Measurements from ENCODE around the gene TANC1.

TANC1 gene

DNA sequence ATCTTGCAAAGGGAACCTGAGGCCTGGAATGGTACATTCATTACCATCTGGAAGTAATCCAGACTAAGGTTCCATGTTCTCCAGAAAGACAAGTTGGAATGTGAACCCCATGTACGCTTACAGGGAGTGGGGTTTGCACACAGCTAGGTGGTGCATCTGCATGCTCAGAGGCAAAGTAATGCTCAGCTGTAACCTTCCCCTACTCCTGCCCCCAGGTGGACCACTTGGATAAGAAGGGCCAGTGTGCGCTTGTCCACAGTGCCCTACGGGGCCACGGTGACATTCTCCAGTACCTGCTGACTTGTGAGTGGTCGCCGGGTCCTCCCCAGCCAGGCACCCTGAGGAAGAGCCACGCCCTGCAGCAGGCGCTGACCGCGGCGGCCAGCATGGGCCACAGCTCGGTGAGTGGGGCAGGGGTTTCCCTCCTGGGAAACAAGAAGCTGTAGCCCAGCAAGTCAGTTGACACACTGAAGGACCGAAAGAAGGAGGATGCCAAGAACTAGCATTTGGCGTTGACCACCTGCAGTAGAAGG lies 228.0 kb downstream of the TANC1 start:
- DNase-seq (ENCODE audit: low spot score): no peak

DNA sequence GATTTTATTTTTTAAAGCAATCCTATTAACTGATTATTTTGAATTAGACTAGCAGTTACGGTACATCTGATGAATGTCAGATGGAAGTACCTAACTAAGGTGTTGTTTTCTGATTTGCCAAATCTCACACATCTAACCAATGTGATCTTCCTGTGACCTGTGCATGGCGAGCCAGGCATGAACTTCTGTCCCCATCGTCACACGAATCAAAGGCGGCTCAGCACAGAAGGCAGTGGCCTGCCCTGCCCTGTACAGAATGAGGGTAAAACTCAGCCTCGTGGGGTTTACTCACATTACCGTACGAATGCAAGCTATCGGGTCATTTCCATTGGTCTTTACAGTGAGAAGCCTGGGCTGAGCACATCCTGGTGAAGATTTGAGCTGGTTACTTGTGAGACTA lies 230.8 kb downstream of the TANC1 start:
- no peak for DNase-seq (ENCODE audit: low spot score)

DNA sequence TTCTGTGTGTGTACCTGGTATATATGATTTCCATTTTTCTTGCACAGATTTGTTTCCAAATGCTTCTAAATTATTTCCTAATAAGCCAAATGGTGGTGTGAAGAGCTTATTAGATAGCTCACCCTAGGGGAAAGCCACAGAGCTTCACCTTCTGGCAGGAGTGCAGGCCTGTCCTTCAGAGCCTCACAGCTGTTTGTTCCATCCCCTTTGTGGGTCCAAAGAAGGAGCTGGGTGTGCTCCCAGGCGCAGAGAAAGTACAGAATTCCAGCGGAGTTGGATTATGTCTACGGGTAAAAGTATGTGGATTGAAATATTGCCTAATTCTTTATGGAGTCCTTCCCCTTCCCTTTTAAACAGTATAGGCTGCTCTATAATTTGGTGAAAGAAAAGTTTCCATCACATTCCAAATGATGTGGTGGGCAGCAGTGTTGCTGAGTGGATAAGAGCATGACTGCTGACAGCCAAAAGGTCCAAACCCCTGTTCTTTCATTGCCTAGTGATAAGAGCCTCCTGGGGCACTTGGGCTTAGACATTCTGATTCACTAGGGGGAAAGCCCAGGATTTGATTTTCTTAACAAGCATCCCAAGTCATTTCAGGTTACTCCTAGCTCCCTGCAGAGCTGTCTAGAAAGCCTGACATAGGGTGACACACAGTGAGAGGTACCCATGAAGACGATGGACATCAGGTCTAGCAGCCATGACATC lies 231.5 kb downstream of the TANC1 start:
- no peak for DNase-seq (ENCODE audit: low spot score)

DNA sequence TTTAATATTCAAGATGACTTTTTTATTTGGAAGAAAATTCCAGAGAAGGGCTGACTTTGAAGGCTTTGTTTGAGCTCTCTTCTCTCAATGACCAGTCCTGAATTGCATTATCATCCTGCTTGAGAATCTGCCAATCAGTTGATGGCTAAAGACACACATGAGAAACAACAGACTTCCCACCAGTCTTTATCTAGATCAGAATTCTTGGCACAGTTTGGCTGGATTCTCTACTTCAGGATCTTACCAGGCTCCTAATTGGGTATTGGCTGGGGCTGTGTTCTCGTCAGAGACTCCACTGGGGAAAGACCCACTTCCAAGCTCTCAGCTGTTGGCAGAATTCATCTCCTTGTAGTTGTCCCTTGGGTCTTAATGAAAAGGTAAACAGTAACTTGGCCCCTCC lies 232.1 kb downstream of the TANC1 start:
- no peak for DNase-seq (ENCODE audit: low spot score)

DNA sequence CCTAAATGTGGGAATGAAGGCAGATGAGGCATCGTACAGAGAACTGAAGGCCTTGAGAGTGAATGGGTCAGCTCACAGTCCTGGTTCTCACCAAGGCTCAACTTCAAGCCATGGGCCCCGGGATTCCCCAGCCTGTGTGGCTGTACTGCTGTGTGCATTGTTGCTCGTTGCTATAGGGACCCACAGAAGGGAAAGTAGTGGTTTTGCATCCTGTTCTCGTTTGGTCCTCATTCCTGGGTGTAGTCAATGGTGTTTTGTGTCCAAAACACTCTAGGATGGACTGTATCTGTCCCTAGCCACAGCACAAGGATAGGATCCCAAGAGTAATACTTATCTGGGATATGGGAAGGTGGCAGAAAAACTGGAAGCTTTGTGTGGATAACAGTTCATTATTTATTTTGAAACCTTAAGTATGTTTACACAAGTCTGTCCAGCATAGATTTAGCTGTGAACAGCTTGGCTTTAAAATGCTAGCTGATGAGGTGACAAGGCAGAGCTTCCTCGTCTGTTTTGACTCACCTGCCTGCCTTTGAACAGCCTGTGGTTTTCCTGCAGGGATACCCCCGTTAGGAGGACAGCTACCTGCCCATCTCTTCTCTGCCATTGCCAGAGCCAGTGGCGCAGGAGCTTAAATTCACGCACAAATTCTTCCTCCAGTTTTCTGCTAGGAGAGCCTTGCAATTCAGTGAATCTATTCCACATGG lies 233.1 kb downstream of the TANC1 start:
- DNase-seq (ENCODE audit: low spot score): no peak

DNA sequence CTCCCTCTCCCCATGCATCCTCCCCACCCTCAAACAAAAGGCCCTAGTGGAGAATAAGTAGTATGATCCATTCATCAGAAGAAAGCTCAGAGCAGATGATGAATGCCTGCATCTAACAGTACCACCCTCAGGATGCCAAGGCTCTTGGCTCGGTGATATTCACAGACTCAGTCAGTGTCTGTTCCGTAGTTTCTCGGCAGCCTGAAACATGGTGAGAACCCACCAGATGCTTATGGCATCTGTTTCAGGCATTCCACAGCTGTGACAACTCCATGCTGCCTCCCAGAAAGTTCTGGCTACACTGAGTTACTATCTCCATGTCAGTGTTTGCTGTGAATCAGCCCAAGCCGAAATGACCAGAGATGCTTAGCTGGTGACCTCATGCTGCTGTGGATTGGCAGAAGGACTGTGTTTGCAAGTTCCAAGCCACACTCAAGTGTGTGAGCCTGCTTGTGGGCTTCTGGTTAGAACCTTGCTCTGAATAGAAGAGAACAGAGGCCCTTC lies 234.2 kb downstream of the TANC1 start:
- DNase-seq (ENCODE audit: low spot score): no peak

DNA sequence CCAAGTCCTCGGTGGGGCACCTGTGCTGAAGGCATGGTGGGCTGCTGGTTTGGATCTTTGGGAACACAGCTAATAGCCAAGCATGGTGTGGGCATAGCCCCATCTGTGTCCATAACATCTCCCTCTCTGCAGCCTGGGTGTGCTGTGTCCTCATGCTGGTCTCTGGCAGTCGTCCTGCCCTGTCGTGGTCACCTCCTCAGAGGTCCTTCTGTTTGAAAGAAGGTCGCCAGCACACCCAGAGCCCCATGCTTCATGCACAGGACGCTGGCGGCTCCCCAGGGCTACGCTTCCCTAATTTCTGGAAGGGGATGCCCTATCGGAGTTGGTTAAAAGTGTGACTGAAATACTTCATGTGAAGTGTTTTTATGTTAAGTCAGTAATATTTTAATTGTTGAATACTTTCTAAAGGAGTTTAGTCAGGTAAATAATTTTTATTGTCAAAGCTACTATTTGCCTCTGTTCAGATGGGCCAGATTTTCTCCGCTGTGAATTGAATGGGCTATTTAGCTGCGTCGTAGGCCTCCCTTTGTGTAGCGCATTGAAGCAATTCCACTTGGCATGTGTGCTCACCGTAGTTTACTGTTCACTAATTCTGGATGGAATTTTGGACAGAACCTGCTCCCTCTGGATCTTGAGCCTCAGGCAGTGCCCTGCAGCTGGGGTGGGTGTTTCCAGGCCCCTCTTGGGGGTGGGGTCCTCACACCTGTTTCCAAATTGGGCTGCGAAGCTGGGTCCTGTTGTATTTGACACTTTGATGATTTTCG lies 236.1 kb downstream of the TANC1 start:
- no peak for DNase-seq (ENCODE audit: low spot score)

DNA sequence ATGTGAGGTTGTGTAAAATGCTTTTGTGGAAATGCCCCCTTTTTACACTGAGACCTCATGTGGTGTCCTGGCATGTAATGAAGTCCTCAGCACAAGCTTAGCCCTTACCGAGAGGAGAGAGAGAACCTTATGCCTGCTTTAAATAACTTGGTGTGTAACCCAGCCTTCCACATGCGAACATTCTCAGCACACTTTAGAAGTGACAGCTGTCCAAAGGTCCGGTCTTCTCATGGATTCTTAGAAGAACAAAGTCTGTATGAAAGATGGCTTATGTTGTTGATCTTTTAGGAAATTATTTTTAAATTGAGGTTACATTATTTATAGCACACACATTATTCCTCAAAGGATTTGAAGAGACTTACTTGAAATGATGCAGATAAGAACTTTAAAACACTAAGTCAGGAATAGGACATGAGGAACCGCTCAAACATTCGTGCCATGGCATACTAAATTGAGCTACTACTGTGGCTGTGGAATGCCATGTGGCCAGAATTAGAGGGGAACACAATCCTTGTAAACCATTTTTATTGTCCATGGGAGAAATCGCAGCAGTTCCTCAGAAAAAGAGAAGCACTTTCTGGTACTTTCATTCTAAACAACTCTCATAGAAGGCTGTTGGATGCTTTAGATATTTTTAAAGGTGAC lies 238.4 kb downstream of the TANC1 start:
- no peak for DNase-seq (ENCODE audit: low spot score)

DNA sequence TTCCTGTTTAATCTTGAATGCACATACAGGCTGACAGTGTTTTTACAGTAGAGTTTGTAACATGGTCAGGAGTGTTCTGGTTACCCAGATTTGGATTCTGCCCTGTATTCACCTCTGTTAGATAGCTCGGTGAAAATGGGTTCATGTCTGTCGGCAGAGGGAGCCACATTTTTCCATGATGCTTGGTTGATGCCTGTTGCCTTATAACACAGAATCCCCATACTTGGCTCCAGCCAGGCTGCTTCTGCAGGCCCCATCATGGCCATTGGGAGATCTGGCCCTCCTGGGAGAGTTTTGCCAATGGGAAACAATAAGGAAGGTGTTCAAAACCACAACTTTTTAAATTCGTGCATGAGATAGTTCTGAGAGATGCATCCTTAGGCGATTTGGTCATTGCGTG lies 240.0 kb downstream of the TANC1 start:
- no peak for DNase-seq (ENCODE audit: low spot score)

DNA sequence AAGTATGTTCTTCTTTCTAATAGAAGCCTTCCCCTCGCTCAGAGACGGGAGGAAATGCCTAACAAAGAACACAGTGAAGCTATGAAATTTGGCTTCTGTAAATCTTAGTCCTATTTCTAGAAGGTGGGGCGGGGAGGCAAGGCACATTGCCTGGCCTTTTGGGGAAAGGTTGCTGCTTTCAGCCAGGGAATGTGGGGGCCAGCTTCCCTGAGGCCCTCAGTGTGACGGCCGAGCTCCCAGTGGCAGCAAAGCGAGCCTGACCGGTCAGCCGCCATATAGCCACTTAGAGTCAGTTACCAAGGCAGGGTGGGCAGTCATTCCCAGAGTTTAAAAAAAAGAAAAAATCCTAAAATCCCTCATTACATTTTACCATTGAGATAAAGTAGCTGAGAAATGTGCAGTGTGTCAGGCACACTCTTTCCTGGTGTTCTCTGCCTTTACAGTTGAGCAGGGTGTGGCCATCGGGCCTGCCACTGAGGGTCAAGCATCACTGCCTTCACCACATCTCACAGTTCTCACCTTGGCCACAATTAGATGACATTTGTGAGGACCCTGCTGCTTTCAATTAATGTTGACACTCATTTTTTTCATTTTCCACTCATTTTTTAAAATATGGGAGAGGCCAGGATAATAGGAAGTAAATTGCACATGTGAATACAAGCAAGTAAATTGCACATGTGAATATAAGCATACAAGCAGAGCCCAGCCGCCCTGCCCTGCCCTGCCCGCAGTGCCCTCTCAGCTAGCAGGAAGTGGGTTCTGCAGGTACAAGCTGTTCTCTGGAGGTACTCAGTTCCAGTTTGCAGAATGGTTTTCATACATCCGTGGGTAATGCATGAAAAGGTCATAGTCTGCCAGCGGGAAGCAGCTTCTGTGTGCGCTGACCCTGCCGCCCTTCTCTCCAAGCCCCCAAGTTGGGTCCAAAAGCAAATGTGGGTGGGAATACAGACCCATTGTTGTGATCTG lies 241.2 kb downstream of the TANC1 start:
- DNase-seq (ENCODE audit: low spot score): no peak

DNA sequence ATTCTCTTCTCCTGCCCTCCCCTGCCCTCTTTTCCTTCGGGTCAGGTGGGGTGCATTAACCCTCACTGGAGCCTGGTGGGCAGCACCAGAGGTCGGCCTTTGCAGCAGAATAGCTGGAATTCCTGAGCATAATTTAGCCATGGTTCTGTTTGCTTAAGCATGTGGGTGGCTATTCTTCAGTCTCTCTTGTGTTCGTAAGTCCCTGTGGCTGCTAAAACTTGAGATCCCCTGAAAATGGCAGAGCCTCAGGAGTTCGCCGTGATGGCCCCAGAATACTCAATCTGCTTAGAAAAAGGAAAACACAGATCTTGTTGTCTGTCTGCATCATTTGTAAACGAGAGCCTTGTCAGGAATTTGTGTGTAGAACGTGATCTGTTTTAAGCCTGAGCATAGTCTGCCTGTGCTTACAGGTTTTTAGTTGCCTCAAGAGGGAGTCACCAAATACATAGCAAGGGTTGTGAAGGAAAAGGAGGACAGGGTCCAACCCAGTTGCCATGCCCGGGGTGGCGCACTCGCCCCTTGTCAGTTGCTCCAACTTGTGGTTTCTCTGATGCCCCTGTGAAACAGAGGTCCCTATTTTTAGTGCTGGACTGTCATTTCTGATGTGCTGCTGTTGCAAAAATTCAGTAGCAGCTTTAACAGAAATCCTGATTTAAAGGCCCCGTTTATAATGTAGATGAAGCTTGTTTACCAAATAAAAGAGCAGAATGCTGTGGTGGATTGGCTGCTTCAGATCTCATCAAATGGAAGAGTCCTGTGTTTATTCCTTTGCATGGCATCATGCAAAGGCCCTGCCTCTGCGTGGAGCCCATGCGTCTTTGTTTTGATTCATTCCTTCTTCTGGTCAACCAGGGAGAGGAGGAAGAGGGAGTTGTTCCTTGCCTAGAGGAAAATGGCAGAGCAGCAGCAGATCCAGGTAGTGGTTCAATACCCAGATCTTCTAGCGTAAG lies 243.3 kb downstream of the TANC1 start:
- no peak for DNase-seq (ENCODE audit: low spot score)

DNA sequence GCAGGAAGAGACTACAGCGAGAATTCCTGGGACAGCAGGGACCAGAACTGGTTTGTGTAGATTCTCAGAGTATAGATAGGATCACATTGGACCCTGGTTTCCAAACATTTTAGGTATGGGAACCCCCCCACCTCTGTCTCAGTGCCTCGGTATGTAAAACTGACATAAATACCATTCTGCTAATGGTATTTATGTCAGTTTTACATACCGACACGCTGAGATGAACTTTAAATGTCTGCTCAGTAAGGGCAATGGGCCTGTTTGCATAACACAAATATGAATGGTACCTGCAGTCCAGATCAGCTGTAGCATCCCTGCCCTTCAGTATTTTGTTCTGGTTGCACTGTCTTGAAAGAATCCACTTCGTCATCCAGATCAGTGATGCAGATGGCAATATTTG lies 244.9 kb downstream of the TANC1 start:
- DNase-seq (ENCODE audit: low spot score): no peak

DNA sequence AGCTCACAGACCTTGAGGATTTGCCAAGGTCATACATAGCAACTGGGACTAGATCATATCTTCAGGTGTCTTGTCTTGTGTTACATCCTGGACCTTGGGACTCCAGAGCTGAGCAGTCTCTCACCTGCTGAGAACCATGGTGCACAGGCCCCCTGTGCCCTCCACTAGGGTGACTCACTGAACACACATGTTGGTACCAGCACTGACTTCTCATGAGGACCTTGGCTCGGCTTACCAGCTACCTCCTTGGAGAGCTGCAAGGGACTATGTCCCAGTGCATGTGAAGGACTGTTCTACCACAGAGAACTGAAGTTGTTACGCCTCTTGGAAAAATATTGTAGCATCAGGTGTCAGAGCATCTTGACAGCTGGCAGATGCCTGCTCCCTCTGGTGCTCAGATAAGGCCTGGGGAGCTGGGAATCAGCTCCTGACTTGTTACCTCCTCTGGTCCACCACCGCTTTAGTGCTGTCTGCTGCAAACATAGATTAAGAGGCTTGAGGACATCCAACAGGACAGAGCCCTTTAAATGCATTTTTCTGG lies 246.0 kb downstream of the TANC1 start:
- DNase-seq (ENCODE audit: low spot score): no peak

DNA sequence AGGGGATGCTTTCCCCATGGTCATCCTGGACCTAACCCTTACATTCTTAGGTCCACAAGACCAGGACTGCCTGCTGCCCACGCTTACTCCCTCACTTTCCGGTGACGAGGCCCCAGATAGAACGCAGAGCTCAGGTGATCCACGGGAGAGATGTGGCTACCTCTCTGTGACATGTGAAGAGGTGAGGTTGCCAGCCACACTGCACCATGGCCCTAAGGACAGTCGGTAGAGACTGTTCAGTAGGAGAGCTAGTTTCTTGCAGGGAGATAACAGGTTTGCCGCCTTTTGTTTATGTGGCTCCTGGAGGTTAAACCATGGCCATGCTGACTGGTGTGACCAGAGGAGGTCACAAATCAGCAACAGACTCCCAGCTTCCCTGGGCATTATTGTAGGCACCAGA lies 246.7 kb downstream of the TANC1 start:
- DNase-seq (ENCODE audit: low spot score): no peak

DNA sequence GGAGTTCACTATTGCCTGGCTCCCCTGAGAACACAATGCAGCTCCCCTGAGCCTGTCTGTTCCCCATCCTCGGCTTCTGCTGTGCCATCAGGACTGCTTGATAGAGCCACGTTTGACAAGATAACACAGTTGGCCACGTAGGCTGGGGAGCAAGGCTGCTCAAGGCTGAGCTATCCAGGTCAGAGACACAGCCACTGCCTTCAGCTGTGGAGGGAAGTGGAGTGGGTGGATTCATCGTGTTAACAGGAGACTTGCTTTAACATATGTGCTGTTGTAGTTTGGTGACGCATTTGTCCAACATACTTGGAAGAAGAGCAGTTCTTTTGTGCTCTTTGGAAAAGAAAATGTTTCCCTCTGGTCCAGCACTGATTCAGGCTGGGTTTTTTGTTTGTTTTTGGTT lies 249.2 kb downstream of the TANC1 start:
- no peak for DNase-seq (ENCODE audit: low spot score)

DNA sequence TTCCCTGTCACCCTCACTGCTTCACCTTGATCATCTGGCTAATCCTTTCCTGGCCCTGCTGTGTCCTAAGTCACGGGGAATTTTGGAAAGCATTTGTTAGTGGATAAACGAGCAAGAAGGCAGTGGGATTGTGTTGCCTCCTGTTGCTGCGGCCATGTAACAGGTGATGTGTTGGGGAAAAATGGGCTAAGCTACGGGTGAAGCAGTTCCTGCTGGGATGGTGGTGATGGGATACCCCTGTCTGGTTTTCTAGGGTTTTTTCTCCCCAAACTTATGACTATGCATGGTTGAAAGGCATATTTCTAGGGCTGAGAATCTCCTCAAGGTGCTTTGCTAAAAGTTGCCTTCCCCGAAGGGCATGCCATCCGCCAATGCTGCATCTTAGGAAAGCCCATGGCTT lies 249.9 kb downstream of the TANC1 start:
- no peak for DNase-seq (ENCODE audit: low spot score)

DNA sequence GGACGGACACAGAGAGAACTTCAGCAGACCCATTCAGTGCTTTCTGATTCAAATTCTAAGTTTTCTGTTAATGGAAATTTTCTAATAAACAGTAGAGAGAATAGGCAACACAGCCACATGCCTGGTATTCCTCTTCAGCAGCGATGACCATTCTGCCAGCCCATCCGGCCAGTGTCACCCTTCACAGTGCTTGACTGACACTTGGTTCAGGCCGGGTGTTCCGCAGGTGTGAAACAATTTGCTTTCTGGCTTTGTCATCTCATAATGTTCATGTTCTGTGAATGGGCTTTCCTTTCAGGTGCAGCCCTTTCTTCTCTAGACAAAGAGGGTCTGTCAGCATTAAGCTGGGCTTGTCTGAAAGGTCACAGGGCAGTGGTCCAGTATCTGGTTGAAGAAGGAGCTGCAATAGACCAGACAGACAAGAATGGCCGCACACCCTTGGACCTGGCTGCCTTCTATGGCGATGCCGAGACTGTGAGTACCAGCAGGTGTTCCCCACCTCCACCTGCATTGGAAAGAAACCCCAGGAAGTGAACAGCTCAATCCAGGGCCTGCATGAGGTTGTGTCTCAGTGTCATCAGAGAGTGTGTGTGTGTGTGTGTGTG lies 251.1 kb downstream of the TANC1 start:
- DNase-seq (ENCODE audit: low spot score): no peak

DNA sequence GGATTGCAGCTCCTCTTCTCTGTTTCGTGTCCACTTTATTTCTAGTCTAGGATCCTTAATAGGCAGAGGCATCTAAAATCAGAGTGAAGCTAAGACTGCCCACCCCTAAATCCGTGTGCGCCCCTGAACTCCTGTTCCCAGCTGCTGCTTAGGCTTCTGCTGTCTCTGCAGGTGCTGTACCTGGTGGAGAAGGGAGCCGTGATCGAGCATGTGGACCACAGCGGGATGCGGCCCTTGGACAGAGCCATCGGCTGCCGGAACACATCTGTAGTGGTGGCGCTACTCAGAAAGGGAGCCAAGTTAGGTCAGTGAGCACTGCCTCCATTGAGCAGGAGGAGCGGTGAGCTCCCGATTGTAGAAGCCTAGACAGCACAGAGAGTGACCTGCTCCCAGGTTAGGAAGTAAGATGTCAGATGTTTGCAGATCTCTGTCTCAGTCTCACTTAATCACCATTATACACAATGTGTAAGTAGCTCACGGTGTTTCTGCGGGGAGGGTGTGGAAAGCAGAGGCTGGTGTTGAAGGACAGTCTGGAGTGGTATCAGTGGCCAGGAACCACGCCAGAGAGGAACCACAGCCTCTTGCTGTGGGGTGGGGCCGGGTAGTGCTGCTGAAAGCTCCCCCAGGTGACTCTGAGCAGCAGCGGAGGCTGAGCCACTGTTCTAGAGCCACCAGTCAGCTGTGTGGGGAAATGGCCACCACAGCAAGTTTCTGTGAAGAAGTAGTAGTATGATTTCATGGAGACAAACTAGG lies 255.8 kb downstream of the TANC1 start:
- DNase-seq (ENCODE audit: low spot score): no peak
